ENCODE results near the gene NFATC1.

DNA sequence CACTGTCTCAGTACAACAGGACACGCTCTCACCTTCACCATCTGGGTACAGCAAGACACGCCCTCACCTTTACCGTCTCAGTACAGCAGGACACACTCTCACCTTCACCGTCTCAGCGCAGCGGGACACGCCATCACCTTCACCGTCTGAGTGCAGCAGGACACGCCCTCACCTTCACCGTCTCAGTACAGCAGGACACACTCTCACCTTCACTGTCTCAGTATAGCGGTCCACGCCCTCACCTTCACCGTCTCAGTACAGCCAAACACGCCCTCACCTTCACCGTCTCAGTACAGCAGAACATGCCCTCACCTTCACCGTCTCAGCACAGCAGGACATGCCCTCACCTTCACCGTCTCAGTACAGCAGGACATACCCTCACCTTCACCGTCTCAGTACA lies 174.0 kb downstream of the NFATC1 start:
- TF ChIP-seq, protein P1, sequence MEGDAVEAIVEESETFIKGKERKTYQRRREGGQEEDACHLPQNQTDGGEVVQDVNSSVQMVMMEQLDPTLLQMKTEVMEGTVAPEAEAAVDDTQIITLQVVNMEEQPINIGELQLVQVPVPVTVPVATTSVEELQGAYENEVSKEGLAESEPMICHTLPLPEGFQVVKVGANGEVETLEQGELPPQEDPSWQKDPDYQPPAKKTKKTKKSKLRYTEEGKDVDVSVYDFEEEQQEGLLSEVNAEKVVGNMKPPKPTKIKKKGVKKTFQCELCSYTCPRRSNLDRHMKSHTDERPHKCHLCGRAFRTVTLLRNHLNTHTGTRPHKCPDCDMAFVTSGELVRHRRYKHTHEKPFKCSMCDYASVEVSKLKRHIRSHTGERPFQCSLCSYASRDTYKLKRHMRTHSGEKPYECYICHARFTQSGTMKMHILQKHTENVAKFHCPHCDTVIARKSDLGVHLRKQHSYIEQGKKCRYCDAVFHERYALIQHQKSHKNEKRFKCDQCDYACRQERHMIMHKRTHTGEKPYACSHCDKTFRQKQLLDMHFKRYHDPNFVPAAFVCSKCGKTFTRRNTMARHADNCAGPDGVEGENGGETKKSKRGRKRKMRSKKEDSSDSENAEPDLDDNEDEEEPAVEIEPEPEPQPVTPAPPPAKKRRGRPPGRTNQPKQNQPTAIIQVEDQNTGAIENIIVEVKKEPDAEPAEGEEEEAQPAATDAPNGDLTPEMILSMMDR (IDR thresholded peaks at IDR 0.05 in 4 of 5, conservative IDR thresholded peaks at IDR 0.05 in 1 of 5) = no peak
- TF ChIP-seq POLR2A (IDR thresholded peaks at IDR 0.05) = no peak
